AG08395 (cell line): ENCODE results near the gene NEURL1.
A peak's percentile ranks its signal among the peaks of the same experiment; 100 is the strongest.
"Not testable (repeated sequence)": the region's sequence is repeated elsewhere in the genome, so short reads cannot be mapped to it uniquely, and the experiment has no call there.

Experiments
- DNase-seq: peaks from one replicate; pipeline ENCODE4 v3.0.0; 2012; ENCODE audit warnings: mixed read lengths, low spot score

NEURL1 gene

GRCh38 chr10:103514244-103514643, 20.7 kb downstream of the NEURL1 start:
- peak; percentile 1 for DNase-seq

- DNase-seq: no peak
Observed at GRCh38 chr10:103517234-103518085, 24.0 kb downstream of the NEURL1 start.

- DNase-seq: no peak
Observed at GRCh38 chr10:103519798-103520197, 26.3 kb downstream of the NEURL1 start.

- not testable (repeated sequence) for DNase-seq
Observed at GRCh38 chr10:103522006-103522405, 28.5 kb downstream of the NEURL1 start.

- no peak for DNase-seq
Observed at GRCh38 chr10:103523683-103524082, 30.2 kb downstream of the NEURL1 start.

GRCh38 chr10:103525901-103526300, 32.4 kb downstream of the NEURL1 start:
- DNase-seq: no peak

GRCh38 chr10:103527476-103527875, 34.0 kb downstream of the NEURL1 start:
- DNase-seq: not testable (repeated sequence)

GRCh38 chr10:103528549-103528948, 35.0 kb downstream of the NEURL1 start:
- no peak for DNase-seq

GRCh38 chr10:103529539-103529938, 36.0 kb downstream of the NEURL1 start:
- no peak for DNase-seq

GRCh38 chr10:103533827-103534226, 40.3 kb downstream of the NEURL1 start:
- DNase-seq: no peak

- DNase-seq: no peak
Observed at GRCh38 chr10:103534621-103535498, 41.4 kb downstream of the NEURL1 start.

- no peak for DNase-seq
Observed at GRCh38 chr10:103535595-103535994, 42.1 kb downstream of the NEURL1 start.

- DNase-seq: no peak
Observed at GRCh38 chr10:103539751-103540150, 46.2 kb downstream of the NEURL1 start.

GRCh38 chr10:103540722-103541121, 47.2 kb downstream of the NEURL1 start:
- DNase-seq: no peak

- DNase-seq: no peak
Observed at GRCh38 chr10:103541616-103542015, 48.1 kb downstream of the NEURL1 start.

GRCh38 chr10:103542764-103543616, 49.5 kb downstream of the NEURL1 start:
- peak; percentile 63 for DNase-seq

GRCh38 chr10:103543617-103544525, 50.4 kb downstream of the NEURL1 start:
- DNase-seq: no peak

GRCh38 chr10:103544657-103545310, 51.3 kb downstream of the NEURL1 start:
- DNase-seq: no peak

GRCh38 chr10:103545366-103545765, 51.9 kb downstream of the NEURL1 start:
- no peak for DNase-seq

- DNase-seq: no peak
Observed at GRCh38 chr10:103545771-103546281, 52.3 kb downstream of the NEURL1 start.
